Caco-2 (cell line): ENCODE results near the gene KRTAP19-6. TPM values are rescaled to one million over a fixed set of nuclear protein-coding genes. Genes with fewer than 3 reads are reported as not detected.

Experiments used
- BruUV-seq: library from RNA; stranded (reverse); fragments of 400-500 nt; replicated peaks from 2 replicates; lab custom pipeline; 2021; lab: Mats Ljungman, UMichigan
- CTCF ChIA-PET: fragments of 300-600 bp; sonication (Branson Sonifier 250); formaldehyde crosslinking; loops from one replicate; lab custom pipeline; 2022; ENCODE audit warnings: antibody characterized with exemption; lab: Charles Lee
- POLR2A ChIA-PET: fragments of 300-600 bp; sonication (Branson Sonifier 250); formaldehyde crosslinking; loops from one replicate; lab custom pipeline; 2022; ENCODE audit warnings: antibody characterized with exemption; lab: Charles Lee
- DNase-seq, 2 experiments: peaks; one replicate each; pipeline versions ENCODE4 v3.0.0 to v3.0.0-alpha.2; 2020 to 2022
- H3K27me3 ChIP-seq: replicated peaks from 2 replicates; pipeline ENCODE4 v1.6.0; 2011; ENCODE audit warnings: low read length; ENCODE audit not compliant: control insufficient read depth, insufficient read depth
- H3K36me3 ChIP-seq: 2 replicates; pipeline ENCODE4 v1.5.1; 2011; ENCODE audit warnings: low read length; ENCODE audit not compliant: control insufficient read depth, insufficient read depth
- H3K4me1 ChIP-seq: fragments of 250-450 bp; sonication (Bioruptor Pico); 2 replicates; pipeline ENCODE4 v1.5.1; 2020; ENCODE audit warnings: mild to moderate bottlenecking
- H3K4me3 ChIP-seq: 2 replicates; pipeline ENCODE4 v1.5.1; 2011; ENCODE audit warnings: low read depth, mild to moderate bottlenecking, control low read depth, low read length
- H3K9me3 ChIP-seq: fragments of 250-450 bp; sonication (Bioruptor Pico); 2 replicates; pipeline ENCODE4 v1.5.1; 2020; ENCODE audit warnings: mild to moderate bottlenecking, moderate library complexity
- H3K27ac Mint-ChIP-seq: one replicate; pipeline ENCODE4 v1.8.0; 2022; ENCODE audit warnings: mixed read lengths; ENCODE audit not compliant: unreplicated experiment
- H3K27me3 Mint-ChIP-seq: one replicate; pipeline ENCODE4 v1.8.0; 2022; ENCODE audit warnings: mixed read lengths; ENCODE audit not compliant: insufficient read depth, unreplicated experiment
- H3K36me3 Mint-ChIP-seq: one replicate; pipeline ENCODE4 v1.8.0; 2022; ENCODE audit warnings: mild to moderate bottlenecking, mixed read lengths; ENCODE audit not compliant: insufficient read depth, unreplicated experiment
- H3K4me1 Mint-ChIP-seq: one replicate; pipeline ENCODE4 v1.8.0; 2022; ENCODE audit warnings: low read depth, mixed read lengths; ENCODE audit not compliant: unreplicated experiment
- H3K4me3 Mint-ChIP-seq: one replicate; pipeline ENCODE4 v1.8.0; 2022; ENCODE audit warnings: mild to moderate bottlenecking, moderate library complexity, mixed read lengths; ENCODE audit not compliant: unreplicated experiment
- H3K9me3 Mint-ChIP-seq: one replicate; pipeline ENCODE4 v1.8.0; 2022; ENCODE audit warnings: mixed read lengths; ENCODE audit not compliant: unreplicated experiment
- CTCF ChIP-seq, 2 experiments: fragments of 200-600 bp in 1 of 2; IDR thresholded peaks; 1 replicate in 1 of 2; 2 replicates in 1 of 2; pipeline versions ENCODE4 v1.5.1 to v1.8.0; 2011 to 2022; ENCODE audit warnings: antibody characterized with exemption in 1 of 2, control low read depth in 1 of 2, inconsistent platforms in 1 of 2, low read depth in 1 of 2, low read length in 1 of 2, mild to moderate bottlenecking in 1 of 2, moderate library complexity in 1 of 2; ENCODE audit not compliant: insufficient read depth in 1 of 2, severe bottlenecking in 1 of 2, unreplicated experiment in 1 of 2
- intact Hi-C: fragments of 100-400 bp; cut with micrococcal nuclease; formaldehyde crosslinking; loops from one replicate; pipeline ENCODE4 v1.10.0; 2022; ENCODE audit not compliant: unreplicated experiment
- total RNA-seq: library from RNA; stranded (reverse); gene quantifications from 2 replicates; pipeline ENCODE4 v1.2.3, GENCODE V29; 2022

KRTAP19-6 gene
- total RNA-seq, 1 experiment from 2014 or later, result not detected

GRCh38 chr21:30552782-30553181 is 11.1 kb upstream of the KRTAP19-6 start:
- BruUV-seq, result no TSS peak
- peaks cover 8% of the 10 kb centered on the region for H3K9me3 Mint-ChIP-seq
- no peaks in the 10 kb centered on the region for H3K4me1 ChIP-seq
- intact Hi-C loops, result no loop called here
- H3K27ac Mint-ChIP-seq, result no peak overlapping the region
- no peaks in the 10 kb centered on the region for H3K9me3 ChIP-seq
- no peak for TF ChIP-seq CTCF (IDR thresholded peaks at IDR 0.05; ENCODE audit: insufficient read depth in 1 of 2, low read depth in 1 of 2, low read length in 1 of 2, severe bottlenecking in 1 of 2, unreplicated experiment in 1 of 2)
- no peaks in the 10 kb centered on the region for H3K36me3 Mint-ChIP-seq
- ChIA-PET POLR2A (no interaction called here), CTCF (no interaction called here)
- no peak overlapping the region for H3K4me3 ChIP-seq
- no peak overlapping the region for H3K4me3 Mint-ChIP-seq
- no peaks in the 10 kb centered on the region for H3K4me1 Mint-ChIP-seq
- no peak for DNase-seq
- peaks cover 6% of the 10 kb centered on the region for H3K27me3 Mint-ChIP-seq
- no peaks in the 10 kb centered on the region for H3K27me3 ChIP-seq
- no peaks in the 10 kb centered on the region for H3K36me3 ChIP-seq

GRCh38 chr21:30518876-30519275 is 22.8 kb downstream of the KRTAP19-6 start:
- ChIA-PET POLR2A (no interaction called here), CTCF (no interaction called here)
- no peaks in the 10 kb centered on the region for H3K9me3 ChIP-seq
- no peaks in the 10 kb centered on the region for H3K4me1 ChIP-seq
- intact Hi-C loops, result no loop called here
- Mint-ChIP-seq H3K27me3 (no peaks in the 10 kb centered on the region), H3K9me3 (no peaks in the 10 kb centered on the region), H3K27ac (no peak overlapping the region), H3K36me3 (no peaks in the 10 kb centered on the region), H3K4me3 (no peak overlapping the region), H3K4me1 (no peaks in the 10 kb centered on the region)
- H3K36me3 ChIP-seq, result no peaks in the 10 kb centered on the region
- TF ChIP-seq CTCF (IDR thresholded peaks at IDR 0.05; ENCODE audit: insufficient read depth in 1 of 2, low read depth in 1 of 2, low read length in 1 of 2, severe bottlenecking in 1 of 2, unreplicated experiment in 1 of 2), result no peak
- no peak for DNase-seq
- H3K4me3 ChIP-seq, result no peak overlapping the region
- no peaks in the 10 kb centered on the region for H3K27me3 ChIP-seq
- no TSS peak for BruUV-seq

- Mint-ChIP-seq H3K9me3 (no peaks in the 10 kb centered on the region), H3K4me3 (no peak overlapping the region), H3K36me3 (no peaks in the 10 kb centered on the region), H3K4me1 (no peaks in the 10 kb centered on the region), H3K27me3 (no peaks in the 10 kb centered on the region), H3K27ac (no peak overlapping the region)
- H3K9me3 ChIP-seq, result no peaks in the 10 kb centered on the region
- BruUV-seq, result no TSS peak
- POLR2A ChIA-PET, result no interaction called here
- no peak overlapping the region for H3K4me3 ChIP-seq
- no peak for TF ChIP-seq CTCF (IDR thresholded peaks at IDR 0.05; ENCODE audit: insufficient read depth in 1 of 2, low read depth in 1 of 2, low read length in 1 of 2, severe bottlenecking in 1 of 2, unreplicated experiment in 1 of 2)
- CTCF ChIA-PET, result no interaction called here
- no peaks in the 10 kb centered on the region for H3K36me3 ChIP-seq
- intact Hi-C loops, result no loop called here
- no peak for DNase-seq
- no peaks in the 10 kb centered on the region for H3K4me1 ChIP-seq
- no peaks in the 10 kb centered on the region for H3K27me3 ChIP-seq
Measured at GRCh38 chr21:30515681-30516080, 26.0 kb downstream of the KRTAP19-6 start.
